Measurements from ENCODE around the gene DNAAF5.

Gene DNAAF5

GRCh38 chr7:831596-832166 lies 105.2 kb downstream of the DNAAF5 start:
- in situ Hi-C loops (cut with MboI; ENCODE audit: low sequenced_read_pairs), result no loop called here

- in situ Hi-C loops (cut with MboI; ENCODE audit: low sequenced_read_pairs), result no loop called here
Observed at GRCh38 chr7:832167-832967, 105.9 kb downstream of the DNAAF5 start, which contains the start of gene SUN1. SUN1 (plus strand) TSS chr7:832476; CDS start chr7:832525, 49 bp downstream.

DNA sequence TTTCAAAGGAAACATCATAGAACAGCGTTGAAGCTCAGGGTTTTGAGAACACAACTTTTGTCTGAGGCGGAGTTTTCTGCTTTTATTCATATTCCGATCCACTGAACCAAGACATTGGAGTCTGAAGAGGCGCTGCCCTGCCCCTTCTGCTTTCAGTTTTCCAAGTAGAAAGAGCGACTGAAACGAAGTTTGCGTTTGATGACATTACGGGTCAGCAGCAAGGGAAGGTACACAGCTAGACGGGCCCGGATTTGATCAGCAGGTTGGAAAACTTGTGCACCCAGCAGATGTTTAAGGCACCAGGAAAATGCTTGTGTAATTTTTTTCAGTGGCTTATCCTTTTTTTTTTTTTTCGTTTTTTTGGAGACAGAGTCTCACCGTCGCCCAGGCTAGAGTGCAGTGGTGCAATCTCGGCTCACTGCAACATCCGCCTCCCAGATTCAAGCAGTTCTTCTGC lies 106.5 kb downstream of the DNAAF5 start:
- in situ Hi-C loops (cut with MboI; ENCODE audit: low sequenced_read_pairs), result no loop called here

DNA sequence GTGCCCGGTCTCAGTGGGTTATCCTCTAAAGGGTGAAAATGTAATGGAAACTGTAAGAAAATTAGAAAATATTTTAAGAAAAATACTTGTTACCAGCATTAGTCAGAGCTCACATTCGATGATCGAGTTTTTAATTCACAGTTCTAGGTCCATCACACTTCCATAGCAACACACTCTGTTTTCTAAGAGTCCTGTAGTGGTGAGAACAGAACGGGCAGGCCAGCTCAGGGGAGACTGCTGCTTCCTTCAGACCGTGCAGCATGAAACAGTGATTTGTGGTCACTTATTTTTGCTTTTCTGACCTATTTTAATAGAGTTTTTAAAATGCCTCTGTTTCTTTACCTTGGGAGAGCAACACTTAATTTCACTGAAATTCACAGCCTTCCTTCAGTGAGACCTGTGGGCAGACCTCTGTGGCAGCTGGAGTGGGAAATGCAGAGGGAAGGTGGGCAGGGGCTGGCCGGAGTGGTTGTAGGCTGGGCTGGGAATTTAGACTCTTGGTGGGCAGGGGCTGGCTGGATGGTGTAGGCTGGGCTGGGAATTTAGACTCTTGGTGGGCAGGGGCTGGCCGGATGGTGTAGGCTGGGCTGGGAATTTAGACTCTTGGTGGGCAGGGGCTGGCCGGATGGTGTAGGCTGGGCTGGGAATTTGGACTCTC lies 107.2 kb downstream of the DNAAF5 start:
- in situ Hi-C loops (cut with MboI; ENCODE audit: low sequenced_read_pairs), result no loop called here

DNA sequence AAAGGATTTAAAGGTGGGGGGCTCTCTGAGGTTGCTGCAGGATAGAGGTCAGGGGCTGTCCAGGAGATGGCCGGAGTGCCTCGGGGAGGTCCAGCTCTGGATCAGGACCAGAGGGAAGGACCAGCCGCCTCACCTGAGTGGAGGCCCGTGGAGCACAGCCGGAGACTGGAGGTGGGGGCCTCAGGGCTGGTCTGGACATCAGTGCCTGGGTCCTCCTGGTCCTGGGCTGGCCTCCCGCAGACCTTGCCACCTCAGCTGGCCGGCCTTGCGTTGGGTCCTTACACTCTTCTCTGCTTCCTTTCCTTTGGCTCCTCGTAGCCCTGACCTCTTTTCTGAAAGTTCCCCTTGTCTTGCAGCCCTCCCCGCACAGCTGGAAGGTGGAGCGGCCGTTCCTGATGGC lies 107.8 kb downstream of the DNAAF5 start:
- in situ Hi-C loops (cut with MboI; ENCODE audit: low sequenced_read_pairs), result no loop called here

GRCh38 chr7:835021-835420 lies 108.5 kb downstream of the DNAAF5 start:
- in situ Hi-C loops (cut with MboI; ENCODE audit: low sequenced_read_pairs), result no loop called here

DNA sequence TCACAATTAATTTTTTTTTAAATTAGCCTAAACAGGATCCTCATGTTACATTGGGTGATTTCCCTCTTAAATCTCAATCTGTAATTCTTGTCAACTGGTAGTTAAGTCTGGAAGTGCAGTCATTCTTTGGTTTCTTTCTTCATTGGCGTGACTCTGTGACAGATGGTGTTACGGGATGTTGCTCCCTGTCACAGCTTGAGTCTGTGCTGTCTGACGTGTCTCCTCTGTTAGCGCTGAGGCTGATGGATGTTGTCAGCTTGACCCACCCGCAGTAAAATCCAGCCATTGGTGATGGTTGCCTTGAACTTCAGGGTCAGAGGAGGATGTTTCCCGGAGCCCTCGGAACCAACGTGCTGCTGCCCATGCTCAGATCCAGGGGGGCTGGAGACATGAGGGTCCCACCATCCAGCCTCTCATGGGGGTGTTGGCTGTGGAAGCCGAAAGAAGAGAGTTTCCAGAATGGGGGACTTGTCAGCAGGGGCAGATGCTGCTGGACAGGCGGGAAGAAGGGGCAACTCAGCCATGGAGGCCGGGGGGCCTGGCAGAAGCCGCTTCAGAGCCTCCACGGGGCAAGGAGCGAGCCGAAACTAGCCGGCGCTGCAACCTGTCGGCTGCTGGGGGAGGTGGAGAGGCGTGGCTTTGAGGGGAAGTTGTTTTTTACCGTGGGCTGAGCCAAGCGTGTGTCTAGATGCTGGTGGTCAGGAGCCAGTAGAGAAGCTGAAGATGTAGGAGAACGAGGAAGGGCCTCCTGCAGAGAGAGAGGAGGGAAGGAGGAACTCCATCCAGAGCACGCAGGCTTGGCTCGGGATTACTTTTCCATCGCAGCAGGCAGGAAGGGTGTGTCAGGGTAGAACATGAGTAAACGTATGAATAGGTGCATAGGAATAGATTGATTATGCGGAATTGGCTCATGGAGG lies 109.2 kb downstream of the DNAAF5 start:
- in situ Hi-C loops (cut with MboI; ENCODE audit: low sequenced_read_pairs), result no loop called here
